Endothelial cell of umbilical vein (primary cell): ENCODE data around the gene GRAMD4. TPM values are rescaled to one million over a fixed set of nuclear protein-coding genes. Genes with fewer than 3 reads are reported as not detected.

ENCODE experiments used
- BruUV-seq: library from RNA; stranded (reverse); fragments of 400-500 nt; replicated peaks from 2 replicates; lab custom pipeline; 2021; lab: Mats Ljungman, UMichigan
- CTCF ChIA-PET: fragments of 300-600, 350-600 bp; sonication (Branson Sonifier 250); formaldehyde crosslinking; loops from one replicate; lab custom pipeline; 2021; ENCODE audit warnings: antibody characterized with exemption, inconsistent platforms; lab: Charles Lee
- POLR2A ChIA-PET: fragments of 300-600, 350-600 bp; sonication (Branson Sonifier 250); formaldehyde crosslinking; loops from one replicate; lab custom pipeline; 2021; ENCODE audit warnings: antibody characterized with exemption, inconsistent platforms; lab: Charles Lee
- DNase-seq: peaks from one replicate; pipeline ENCODE4 v3.0.0-alpha.2; 2011; ENCODE audit warnings: low read depth, low spot score
- FAIRE-seq: peaks from 2 replicates; lab custom pipeline; 2011; peaks lifted over from hg19 to GRCh38; lab: Jason Lieb, UNC
- H2AFZ ChIP-seq: 2 replicates; pipeline ENCODE4 v1.6.0; 2012; ENCODE audit warnings: low read depth, low read length, control low read depth, inconsistent platforms
- H3K27ac ChIP-seq: 2 replicates; pipeline ENCODE4 v1.5.1; 2011; ENCODE audit warnings: low read depth, mild to moderate bottlenecking, control low read depth, low read length, moderate library complexity; ENCODE audit not compliant: insufficient read depth
- H3K27me3 ChIP-seq, 2 experiments: 2 replicates each; pipeline versions ENCODE4 v1.6.0 to v1.6.1; 2011; ENCODE audit warnings: low read length in 2 of 2, mixed read lengths in 1 of 2; ENCODE audit not compliant: control insufficient read depth in 2 of 2, insufficient read depth in 2 of 2
- H3K36me3 ChIP-seq, 2 experiments: 2 replicates in 1 of 2; 3 replicates in 1 of 2; pipeline ENCODE4 v1.5.1; 2011; ENCODE audit warnings: low read length in 2 of 2, mild to moderate bottlenecking in 1 of 2, moderate library complexity in 1 of 2; ENCODE audit not compliant: control insufficient read depth in 2 of 2, insufficient read depth in 2 of 2; ENCODE audit errors: extremely low read depth in 1 of 2
- H3K4me1 ChIP-seq: 3 replicates; pipeline ENCODE4 v1.5.1; 2011; ENCODE audit warnings: mild to moderate bottlenecking, low read length; ENCODE audit not compliant: control insufficient read depth, insufficient read depth; ENCODE audit errors: extremely low read depth
- H3K4me2 ChIP-seq: 2 replicates; pipeline ENCODE4 v1.6.1; 2011; ENCODE audit warnings: low read length, control low read depth, mixed read lengths; ENCODE audit not compliant: insufficient read depth
- H3K4me3 ChIP-seq, 3 experiments: fragments of 200-600 bp in 1 of 3; sonication (generic), shearing (Covaris generic) in 1 of 3; replicated peaks in 1 of 3; 2 replicates each; pipeline ENCODE4 v1.5.1; 2011 to 2016; ENCODE audit warnings: control low read depth in 3 of 3, low read length in 3 of 3, mild to moderate bottlenecking in 2 of 3, inconsistent platforms in 1 of 3, low read depth in 1 of 3, moderate library complexity in 1 of 3; ENCODE audit not compliant: insufficient read depth in 1 of 3
- H3K79me2 ChIP-seq: 2 replicates; pipeline ENCODE4 v1.6.0; 2012; ENCODE audit warnings: low read length, inconsistent platforms; ENCODE audit not compliant: control insufficient read depth, insufficient read depth
- H3K9ac ChIP-seq: replicated peaks from 2 replicates; pipeline ENCODE3; 2011; ENCODE audit warnings: low read length, control low read depth; ENCODE audit not compliant: insufficient read depth; ENCODE audit errors: extremely low read depth
- H3K9me1 ChIP-seq: replicated peaks from 3 replicates; pipeline ENCODE4 v1.6.0; 2011; ENCODE audit warnings: mild to moderate bottlenecking, low read length; ENCODE audit not compliant: control insufficient read depth, insufficient read depth; ENCODE audit errors: extremely low read depth
- H3K9me3 ChIP-seq: replicated peaks from 2 replicates; pipeline ENCODE4 v1.5.1; 2012; ENCODE audit warnings: low read length, inconsistent platforms; ENCODE audit not compliant: control insufficient read depth, insufficient read depth
- H4K20me1 ChIP-seq: replicated peaks from 2 replicates; pipeline ENCODE3; 2011; ENCODE audit warnings: mild to moderate bottlenecking, low read length; ENCODE audit not compliant: control insufficient read depth, insufficient read depth; ENCODE audit errors: extremely low read depth
- EZH2 ChIP-seq: IDR thresholded peaks from 2 replicates; pipeline ENCODE4 v1.6.1; 2012; ENCODE audit warnings: borderline replicate concordance, low read depth, mild to moderate bottlenecking, moderate library complexity, low read length, inconsistent platforms; ENCODE audit not compliant: severe bottlenecking
- FOS ChIP-seq: IDR thresholded peaks from 2 replicates; pipeline ENCODE4 v1.6.1; 2011; ENCODE audit warnings: mild to moderate bottlenecking, low read length, moderate library complexity, borderline replicate concordance; ENCODE audit not compliant: insufficient read depth
- GATA2 ChIP-seq: IDR thresholded peaks from 2 replicates; pipeline ENCODE4 v1.7.0; 2011; ENCODE audit warnings: low read depth, mild to moderate bottlenecking, moderate library complexity, mixed read lengths, low read length; ENCODE audit not compliant: insufficient read length, insufficient read depth
- JUN ChIP-seq: IDR thresholded peaks from 2 replicates; pipeline ENCODE4 v1.6.1; 2011; ENCODE audit warnings: borderline replicate concordance, low read depth; ENCODE audit not compliant: insufficient read length, insufficient read depth
- MYC ChIP-seq: IDR thresholded peaks from one replicate; pipeline ENCODE4 v1.6.1; 2011; ENCODE audit warnings: mild to moderate bottlenecking, low read depth, low read length
- POLR2A ChIP-seq: IDR thresholded peaks from 2 replicates; pipeline ENCODE4 v1.6.1; 2012; ENCODE audit warnings: low read depth, mild to moderate bottlenecking, control low read depth, low read length
- POLR2AphosphoS5 ChIP-seq: IDR thresholded peaks from 2 replicates; pipeline ENCODE4 v1.6.1; 2012; ENCODE audit warnings: low read depth, mild to moderate bottlenecking, control low read depth, low read length, moderate library complexity; ENCODE audit not compliant: insufficient read depth
- dilution Hi-C: fragments of 300-500 bp; cut with MboI; formaldehyde crosslinking; loops from one replicate; pipeline ENCODE4 v1.15.0; 2019; ENCODE audit warnings: low sequenced_read_pairs; ENCODE audit not compliant: extremely low pct_ligation_motif_present
- intact Hi-C: fragments of 100-400 bp; cut with micrococcal nuclease; formaldehyde crosslinking; loops from one replicate; pipeline ENCODE4 v1.10.0; 2022
- polyA plus RNA-seq, 4 experiments: library from polyadenylated mRNA; depleted of rRNA in 3 of 4; stranded (reverse) in 3 of 4; unstranded in 1 of 4; fragments of >200 nt; gene quantifications; 2 replicates each; pipeline versions ENCODE4 v1.2.1 to v1.2.3, GENCODE V29; 2011 to 2012; ENCODE audit warnings: missing spikeins in 1 of 4
- total RNA-seq: library from RNA; stranded (reverse); gene quantifications from 2 replicates; pipeline ENCODE4 v1.2.3, GENCODE V29; 2021
- TF ChIP-seq, protein P1 (sequence below): IDR thresholded peaks from 2 replicates; pipeline ENCODE4 v1.6.1; 2011; ENCODE audit not compliant: insufficient read depth, insufficient read length
- TF ChIP-seq, protein P2 (sequence below), 2 donors: IDR thresholded peaks; 1 replicate in 1 of 2; 2 replicates in 1 of 2; pipeline ENCODE4 v1.5.1; 2011; ENCODE audit warnings: low read length in 2 of 2, mild to moderate bottlenecking in 2 of 2, moderate library complexity in 2 of 2, control low read depth in 1 of 2, inconsistent platforms in 1 of 2, low read depth in 1 of 2; ENCODE audit not compliant: insufficient read depth in 1 of 2; ENCODE audit errors: extremely low read depth in 1 of 2

GRAMD4 gene
- total and polyA plus RNA-seq, 2 donors (not counting 3 experiments of a cell fraction or from before 2014, with no cell fraction given), result 5.9 to 14.8 TPM

DNA sequence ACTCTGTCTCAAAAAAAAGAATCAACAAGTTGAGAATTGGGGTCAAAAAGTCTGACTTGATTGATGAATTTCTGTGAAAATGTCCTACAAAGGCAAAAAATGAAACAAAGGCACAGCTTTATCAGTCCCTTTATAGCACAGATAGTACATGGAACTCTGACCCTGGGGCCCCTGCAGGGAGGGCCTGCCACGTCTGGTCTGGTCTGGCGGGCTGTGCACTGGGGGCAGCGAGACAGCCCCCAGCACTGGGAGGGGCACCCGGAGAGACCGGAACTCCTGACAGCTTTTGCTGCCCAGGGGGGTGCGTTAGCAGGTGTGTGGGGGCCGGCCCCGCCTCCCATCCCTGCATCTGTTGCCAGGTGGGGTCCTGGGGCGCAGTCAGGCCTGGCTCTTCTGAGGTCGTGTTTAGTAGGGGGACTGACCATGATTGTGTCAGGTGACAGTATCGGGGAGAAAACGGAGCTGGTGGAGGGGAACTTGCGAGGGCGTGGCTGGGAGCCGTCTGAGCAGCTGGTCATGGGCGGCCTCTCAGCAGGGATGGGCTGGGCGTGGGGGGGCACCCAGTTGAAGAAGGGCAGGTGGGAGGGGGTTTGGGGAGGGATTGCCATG is 51.7 kb downstream of the GRAMD4 start:
- POLR2A ChIA-PET, result no interaction called here
- H3K79me2 ChIP-seq, result no peaks in the 10 kb centered on the region
- no peak overlapping the region for H3K27ac ChIP-seq
- TF ChIP-seq, protein P1, sequence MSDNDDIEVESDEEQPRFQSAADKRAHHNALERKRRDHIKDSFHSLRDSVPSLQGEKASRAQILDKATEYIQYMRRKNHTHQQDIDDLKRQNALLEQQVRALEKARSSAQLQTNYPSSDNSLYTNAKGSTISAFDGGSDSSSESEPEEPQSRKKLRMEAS, result no peak
- TF ChIP-seq POLR2AphosphoS5 (no peak), EZH2 (no peak), MYC (no peak), FOS (no peak), POLR2A (no peak), GATA2 (no peak), JUN (no peak)
- TF ChIP-seq, protein P2, sequence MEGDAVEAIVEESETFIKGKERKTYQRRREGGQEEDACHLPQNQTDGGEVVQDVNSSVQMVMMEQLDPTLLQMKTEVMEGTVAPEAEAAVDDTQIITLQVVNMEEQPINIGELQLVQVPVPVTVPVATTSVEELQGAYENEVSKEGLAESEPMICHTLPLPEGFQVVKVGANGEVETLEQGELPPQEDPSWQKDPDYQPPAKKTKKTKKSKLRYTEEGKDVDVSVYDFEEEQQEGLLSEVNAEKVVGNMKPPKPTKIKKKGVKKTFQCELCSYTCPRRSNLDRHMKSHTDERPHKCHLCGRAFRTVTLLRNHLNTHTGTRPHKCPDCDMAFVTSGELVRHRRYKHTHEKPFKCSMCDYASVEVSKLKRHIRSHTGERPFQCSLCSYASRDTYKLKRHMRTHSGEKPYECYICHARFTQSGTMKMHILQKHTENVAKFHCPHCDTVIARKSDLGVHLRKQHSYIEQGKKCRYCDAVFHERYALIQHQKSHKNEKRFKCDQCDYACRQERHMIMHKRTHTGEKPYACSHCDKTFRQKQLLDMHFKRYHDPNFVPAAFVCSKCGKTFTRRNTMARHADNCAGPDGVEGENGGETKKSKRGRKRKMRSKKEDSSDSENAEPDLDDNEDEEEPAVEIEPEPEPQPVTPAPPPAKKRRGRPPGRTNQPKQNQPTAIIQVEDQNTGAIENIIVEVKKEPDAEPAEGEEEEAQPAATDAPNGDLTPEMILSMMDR (IDR thresholded peaks at IDR 0.05; ENCODE audit: extremely low read depth in 1 of 2, insufficient read depth in 1 of 2, low read depth in 1 of 2, low read length in 2 of 2), result no peak
- dilution Hi-C loops (no loop called here), intact Hi-C loops (no loop called here)
- H3K9ac ChIP-seq, result no peak overlapping the region
- peaks cover 0 to 4% of the 10 kb centered on the region in 2 experiments for H3K36me3 ChIP-seq
- no peaks in the 10 kb centered on the region for H3K27me3 ChIP-seq
- H3K4me1 ChIP-seq, result no peaks in the 10 kb centered on the region
- H4K20me1 ChIP-seq, result no peaks in the 10 kb centered on the region
- H3K9me3 ChIP-seq, result no peaks in the 10 kb centered on the region
- H3K4me2 ChIP-seq, result no peak overlapping the region
- CTCF ChIA-PET, result interaction anchor here (1.1 kb wide), 1 partner anchor 10 kb away, joined by 3 read pairs; no protein-coding TSS in a partner anchor
- H3K4me3 ChIP-seq, result no peak overlapping the region
- DNase-seq (no peak), FAIRE-seq (no peak)
- no TSS peak for BruUV-seq
- no peaks in the 10 kb centered on the region for H3K9me1 ChIP-seq
- H2AFZ ChIP-seq, result no peak overlapping the region
